D721Med (cell line): ENCODE data around the gene CCDC7.
"Not testable (repeated sequence)": the region's sequence is repeated elsewhere in the genome, so short reads cannot be mapped to it uniquely, and the experiment has no call there.

Source experiments
- DNase-seq: peaks from one replicate; pipeline ENCODE4 v3.0.0; 2011; ENCODE audit warnings: low spot score; ENCODE audit not compliant: insufficient read length
- FAIRE-seq: peaks from 2 replicates; lab custom pipeline; 2011; peaks lifted over from hg19 to GRCh38; lab: Jason Lieb, UNC
- CTCF ChIP-seq: IDR thresholded peaks from 2 replicates; pipeline ENCODE4 v1.5.1; 2012; ENCODE audit warnings: mild to moderate bottlenecking, control low read depth; ENCODE audit not compliant: insufficient read depth; ENCODE audit errors: missing control alignments

The CCDC7 gene

GRCh38 chr10:32489158-32489557, 43.2 kb downstream of the CCDC7 start:
- DNase-seq (no peak), FAIRE-seq (no peak)
- TF ChIP-seq CTCF, result no peak

- no peak for DNase-seq
- no peak for TF ChIP-seq CTCF
- no peak for FAIRE-seq
Measured at GRCh38 chr10:32489901-32490300, 44.0 kb downstream of the CCDC7 start.

GRCh38 chr10:32494562-32494961, 48.6 kb downstream of the CCDC7 start:
- not testable (repeated sequence) for DNase-seq, FAIRE-seq

GRCh38 chr10:32500136-32500535, 54.2 kb downstream of the CCDC7 start:
- not testable (repeated sequence) for DNase-seq, FAIRE-seq

- DNase-seq (no peak), FAIRE-seq (no peak)
- TF ChIP-seq CTCF, result no peak
Measured at GRCh38 chr10:32501906-32502305, 56.0 kb downstream of the CCDC7 start.

GRCh38 chr10:32505762-32506420, 60.0 kb downstream of the CCDC7 start:
- not testable (repeated sequence) for FAIRE-seq, DNase-seq

- DNase-seq (no peak), FAIRE-seq (no peak)
- no peak for TF ChIP-seq CTCF
Measured at GRCh38 chr10:32511599-32511998, 65.7 kb downstream of the CCDC7 start.

GRCh38 chr10:32516567-32517495, 70.9 kb downstream of the CCDC7 start:
- FAIRE-seq, result no peak
- no peak for DNase-seq
- TF ChIP-seq CTCF, result no peak
